Activated CD8-positive, alpha-beta memory T cell treated with anti-CD3 and anti-CD28 coated beads, Interleukin-2, amount 50 U/mL, for 1 hour (primary cell): Measurements from ENCODE around the gene IRAK1.

Source experiments
- DNase-seq: peaks from one replicate; pipeline ENCODE4 v3.0.0-alpha.2; 2020; ENCODE audit errors: extremely low read depth

Gene IRAK1

GRCh38 chrX:153971450-153972367 is 48.0 kb downstream of the IRAK1 start, which contains the start of gene HCFC1:
HCFC1 (minus strand) TSS chrX:153971818; CDS start chrX:153970840, 978 bp downstream.
- DNase-seq: peak; percentile 95

GRCh38 chrX:153971124-153971449 is 48.6 kb downstream of the IRAK1 start:
- peak; percentile 78 for DNase-seq

GRCh38 chrX:153970357-153971123 is 49.2 kb downstream of the IRAK1 start:
- DNase-seq: peak; percentile 33

- DNase-seq: no peak
Measured at GRCh38 chrX:153969904-153970356, 49.8 kb downstream of the IRAK1 start.

- DNase-seq: no peak
Measured at GRCh38 chrX:153969125-153969903, 50.4 kb downstream of the IRAK1 start.

GRCh38 chrX:153968754-153969124 is 51.0 kb downstream of the IRAK1 start:
- no peak for DNase-seq

- DNase-seq: no peak
Measured at GRCh38 chrX:153968255-153968654, 51.4 kb downstream of the IRAK1 start.

GRCh38 chrX:153967536-153968224 is 52.0 kb downstream of the IRAK1 start:
- DNase-seq: no peak

GRCh38 chrX:153966841-153967535 is 52.7 kb downstream of the IRAK1 start:
- DNase-seq: no peak

GRCh38 chrX:153966283-153966688 is 53.4 kb downstream of the IRAK1 start:
- DNase-seq: no peak

- DNase-seq: no peak
Measured at GRCh38 chrX:153965406-153965805, 54.3 kb downstream of the IRAK1 start.

GRCh38 chrX:153964105-153964504 is 55.6 kb downstream of the IRAK1 start:
- no peak for DNase-seq

GRCh38 chrX:153963546-153963945 is 56.2 kb downstream of the IRAK1 start:
- DNase-seq: no peak

GRCh38 chrX:153961292-153961691 is 58.4 kb downstream of the IRAK1 start:
- no peak for DNase-seq

- no peak for DNase-seq
Measured at GRCh38 chrX:153960786-153961185, 58.9 kb downstream of the IRAK1 start.
